ENCODE results near the gene CRX.
A peak's percentile ranks its signal among the peaks of the same experiment; 100 is the strongest.
"Not testable (repeated sequence)": the region's sequence is repeated elsewhere in the genome, so short reads cannot be mapped to it uniquely, and the experiment has no call there.

The CRX gene

GRCh38 chr19:47860602-47861297 is 39.0 kb downstream of the CRX start:
- no peak for DNase-seq

- DNase-seq = no peak
These were observed 39.9 kb downstream of the CRX start for GRCh38 chr19:47861630-47862029.

- peak; percentile 93 for DNase-seq
These were observed 41.8 kb downstream of the CRX start for GRCh38 chr19:47863514-47863936.

- DNase-seq = no peak
These were observed 43.4 kb downstream of the CRX start for GRCh38 chr19:47865166-47865565.

GRCh38 chr19:47878906-47879305 is 57.2 kb downstream of the CRX start:
- no peak for DNase-seq

- DNase-seq = not testable (repeated sequence)
These were observed 57.6 kb downstream of the CRX start for GRCh38 chr19:47879385-47879784.

GRCh38 chr19:47881757-47882156 is 60.0 kb downstream of the CRX start:
- DNase-seq = no peak

- DNase-seq = no peak
These were observed 61.2 kb downstream of the CRX start for GRCh38 chr19:47882890-47883289.

GRCh38 chr19:47885067-47885463 is 63.3 kb downstream of the CRX start:
- no peak for DNase-seq

GRCh38 chr19:47886010-47886559 is 64.3 kb downstream of the CRX start, which contains the start of gene SULT2A1:
TSS of gene SULT2A1 (minus strand) at chr19:47886315. CDS start at chr19:47886257, 58 bp downstream.
- DNase-seq = no peak

- no peak for DNase-seq
These were observed 69.3 kb downstream of the CRX start for GRCh38 chr19:47890865-47891621.

GRCh38 chr19:47891622-47891922 is 69.8 kb downstream of the CRX start:
- no peak for DNase-seq

GRCh38 chr19:47891923-47892666 is 70.4 kb downstream of the CRX start:
- DNase-seq = no peak
